ENCODE measurements around the gene SLAMF8.

The SLAMF8 gene

GRCh38 chr1:159817276-159818041, 9.2 kb upstream of the SLAMF8 start:
- no peaks in the 10 kb centered on the region for H4K20me1 ChIP-seq
- no peaks in the 10 kb centered on the region for H3K36me3 ChIP-seq
- no peak for TF ChIP-seq Cebpa-rat (IDR thresholded peaks at IDR 0.05)
- no peak overlapping the region for H3K4me2 ChIP-seq
- no peaks in the 10 kb centered on the region for H3K4me1 ChIP-seq
- H3K9ac ChIP-seq = no peak overlapping the region
- H3K27me3 ChIP-seq = no peaks in the 10 kb centered on the region
- no peaks in the 10 kb centered on the region for H3K9me3 ChIP-seq
- no peak overlapping the region for H3K27ac ChIP-seq
- no peak overlapping the region for H3K4me3 ChIP-seq

GRCh38 chr1:159821171-159821867, 5.4 kb upstream of the SLAMF8 start:
- Histone ChIP-seq H3K4me1 (peaks cover 6% of the 10 kb centered on the region), H3K9ac (no peak overlapping the region), H3K27me3 (no peaks in the 10 kb centered on the region), H3K9me3 (no peaks in the 10 kb centered on the region), H3K4me2 (no peak overlapping the region), H3K4me3 (no peak overlapping the region), H3K27ac (no peak overlapping the region), H4K20me1 (no peaks in the 10 kb centered on the region), H3K36me3 (no peaks in the 10 kb centered on the region)
- TF ChIP-seq Cebpa-rat (IDR thresholded peaks at IDR 0.05) = no peak

- no peak overlapping the region for H3K4me3 ChIP-seq
- no peak overlapping the region for H3K27ac ChIP-seq
- no peak overlapping the region for H3K9ac ChIP-seq
- H3K27me3 ChIP-seq = no peaks in the 10 kb centered on the region
- peaks cover 12% of the 10 kb centered on the region for H3K4me1 ChIP-seq
- no peaks in the 10 kb centered on the region for H4K20me1 ChIP-seq
- no peaks in the 10 kb centered on the region for H3K9me3 ChIP-seq
- TF ChIP-seq Cebpa-rat (IDR thresholded peaks at IDR 0.05) = no peak
- H3K4me2 ChIP-seq = no peak overlapping the region
- no peaks in the 10 kb centered on the region for H3K36me3 ChIP-seq
Observed at GRCh38 chr1:159823406-159823805, 3.3 kb upstream of the SLAMF8 start.

- Histone ChIP-seq H4K20me1 (no peaks in the 10 kb centered on the region), H3K9ac (no peak overlapping the region), H3K4me1 (peaks cover 12% of the 10 kb centered on the region), H3K27me3 (no peaks in the 10 kb centered on the region), H3K4me2 (no peak overlapping the region), H3K27ac (no peak overlapping the region), H3K36me3 (no peaks in the 10 kb centered on the region), H3K4me3 (no peak overlapping the region), H3K9me3 (no peaks in the 10 kb centered on the region)
- TF ChIP-seq Cebpa-rat (IDR thresholded peaks at IDR 0.05) = no peak
Observed at GRCh38 chr1:159825564-159825963, 1.1 kb upstream of the SLAMF8 start.

GRCh38 chr1:159827102-159827490, 423 bp downstream of the SLAMF8 start:
- Histone ChIP-seq H3K4me3 (no peak overlapping the region), H3K4me2 (no peak overlapping the region), H3K27me3 (no peaks in the 10 kb centered on the region), H4K20me1 (no peaks in the 10 kb centered on the region), H3K36me3 (no peaks in the 10 kb centered on the region), H3K27ac (no peak overlapping the region), H3K9me3 (no peaks in the 10 kb centered on the region), H3K9ac (no peak overlapping the region), H3K4me1 (peaks cover 12% of the 10 kb centered on the region)
- TF ChIP-seq Cebpa-rat (IDR thresholded peaks at IDR 0.05) = no peak

- Histone ChIP-seq H3K9ac (no peak overlapping the region), H3K36me3 (no peaks in the 10 kb centered on the region), H3K4me2 (no peak overlapping the region), H3K27ac (no peak overlapping the region), H3K4me1 (peaks cover 12% of the 10 kb centered on the region), H3K4me3 (no peak overlapping the region), H3K27me3 (no peaks in the 10 kb centered on the region), H4K20me1 (no peaks in the 10 kb centered on the region), H3K9me3 (no peaks in the 10 kb centered on the region)
- no peak for TF ChIP-seq Cebpa-rat (IDR thresholded peaks at IDR 0.05)
Observed at GRCh38 chr1:159827549-159827948, 876 bp downstream of the SLAMF8 start.

- Histone ChIP-seq H3K4me3 (no peak overlapping the region), H3K4me1 (peaks cover 12% of the 10 kb centered on the region)
Observed at GRCh38 chr1:159828176-159828575, 1.5 kb downstream of the SLAMF8 start.

GRCh38 chr1:159828581-159829272, 2.1 kb downstream of the SLAMF8 start:
- Histone ChIP-seq H3K27ac (no peak overlapping the region), H3K36me3 (no peaks in the 10 kb centered on the region), H3K4me2 (no peak overlapping the region), H3K9ac (no peak overlapping the region), H3K4me3 (no peak overlapping the region), H3K27me3 (no peaks in the 10 kb centered on the region), H3K9me3 (no peaks in the 10 kb centered on the region), H4K20me1 (no peaks in the 10 kb centered on the region), H3K4me1 (peaks cover 12% of the 10 kb centered on the region)
- no peak for TF ChIP-seq Cebpa-rat (IDR thresholded peaks at IDR 0.05)

More at GRCh38 chr1:159828176-159828575, 1.5 kb downstream of the SLAMF8 start:
- Histone ChIP-seq H4K20me1 (no peaks in the 10 kb centered on the region), H3K27ac (no peak overlapping the region), H3K27me3 (no peaks in the 10 kb centered on the region), H3K9ac (no peak overlapping the region), H3K9me3 (no peaks in the 10 kb centered on the region), H3K36me3 (no peaks in the 10 kb centered on the region), H3K4me2 (no peak overlapping the region)
- TF ChIP-seq Cebpa-rat (IDR thresholded peaks at IDR 0.05) = no peak

GRCh38 chr1:159829273-159829634, 2.6 kb downstream of the SLAMF8 start:
- no peaks in the 10 kb centered on the region for H3K36me3 ChIP-seq
- H3K4me3 ChIP-seq = no peak overlapping the region
- H3K9me3 ChIP-seq = no peaks in the 10 kb centered on the region
- TF ChIP-seq Cebpa-rat (IDR thresholded peaks at IDR 0.05) = no peak
- H3K27me3 ChIP-seq = no peaks in the 10 kb centered on the region
- H3K4me2 ChIP-seq = no peak overlapping the region
- H3K27ac ChIP-seq = no peak overlapping the region
- peaks cover 12% of the 10 kb centered on the region for H3K4me1 ChIP-seq
- H3K9ac ChIP-seq = no peak overlapping the region
- H4K20me1 ChIP-seq = no peaks in the 10 kb centered on the region

Measured in BLaER1 (cell line).